ENCODE results near the gene THTPA. TPM values are rescaled to one million over a fixed set of nuclear protein-coding genes. Genes with fewer than 3 reads are reported as not detected.

Gene THTPA
- total and polyA plus RNA-seq, 2 of the 13 experiments (the other 11 are each of a cell fraction or from before 2014, with no cell fraction given), result 7.4 to 8.7 TPM

DNA sequence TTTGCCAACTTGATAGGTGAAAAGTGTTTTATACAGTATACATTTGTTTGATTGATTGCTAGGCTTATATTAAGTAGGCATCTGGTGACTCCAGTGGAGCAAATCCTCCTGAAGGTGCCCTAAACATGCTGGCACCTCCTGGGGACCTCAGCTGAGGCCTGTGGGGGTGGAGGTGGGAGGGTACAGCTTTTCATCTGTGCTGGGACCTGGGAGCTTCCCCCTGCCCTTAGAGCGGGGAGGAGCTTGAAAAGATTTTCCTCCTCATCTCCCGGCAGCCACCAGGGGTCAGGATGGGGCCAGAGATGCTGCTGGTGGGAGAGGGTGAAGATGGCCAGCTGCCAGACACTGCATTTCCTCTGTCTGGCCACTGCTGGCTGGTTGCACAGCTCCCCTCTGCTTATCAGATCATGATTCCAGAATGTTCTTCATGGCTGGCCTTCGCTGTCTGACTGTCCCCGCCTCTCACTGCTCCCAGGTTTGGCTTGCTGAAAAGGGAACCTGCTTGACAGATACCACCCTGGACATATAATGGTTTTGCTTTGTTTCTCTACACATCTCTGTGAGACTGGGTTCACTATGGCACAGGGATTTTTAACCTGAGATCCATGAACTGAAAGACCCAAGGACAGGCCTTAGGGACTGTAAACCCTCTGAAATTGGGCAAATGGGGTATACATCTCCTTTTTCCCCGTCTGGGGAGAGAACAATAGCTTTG lies 33.0 kb downstream of the THTPA start (continued):
- TF ChIP-seq, protein P1, sequence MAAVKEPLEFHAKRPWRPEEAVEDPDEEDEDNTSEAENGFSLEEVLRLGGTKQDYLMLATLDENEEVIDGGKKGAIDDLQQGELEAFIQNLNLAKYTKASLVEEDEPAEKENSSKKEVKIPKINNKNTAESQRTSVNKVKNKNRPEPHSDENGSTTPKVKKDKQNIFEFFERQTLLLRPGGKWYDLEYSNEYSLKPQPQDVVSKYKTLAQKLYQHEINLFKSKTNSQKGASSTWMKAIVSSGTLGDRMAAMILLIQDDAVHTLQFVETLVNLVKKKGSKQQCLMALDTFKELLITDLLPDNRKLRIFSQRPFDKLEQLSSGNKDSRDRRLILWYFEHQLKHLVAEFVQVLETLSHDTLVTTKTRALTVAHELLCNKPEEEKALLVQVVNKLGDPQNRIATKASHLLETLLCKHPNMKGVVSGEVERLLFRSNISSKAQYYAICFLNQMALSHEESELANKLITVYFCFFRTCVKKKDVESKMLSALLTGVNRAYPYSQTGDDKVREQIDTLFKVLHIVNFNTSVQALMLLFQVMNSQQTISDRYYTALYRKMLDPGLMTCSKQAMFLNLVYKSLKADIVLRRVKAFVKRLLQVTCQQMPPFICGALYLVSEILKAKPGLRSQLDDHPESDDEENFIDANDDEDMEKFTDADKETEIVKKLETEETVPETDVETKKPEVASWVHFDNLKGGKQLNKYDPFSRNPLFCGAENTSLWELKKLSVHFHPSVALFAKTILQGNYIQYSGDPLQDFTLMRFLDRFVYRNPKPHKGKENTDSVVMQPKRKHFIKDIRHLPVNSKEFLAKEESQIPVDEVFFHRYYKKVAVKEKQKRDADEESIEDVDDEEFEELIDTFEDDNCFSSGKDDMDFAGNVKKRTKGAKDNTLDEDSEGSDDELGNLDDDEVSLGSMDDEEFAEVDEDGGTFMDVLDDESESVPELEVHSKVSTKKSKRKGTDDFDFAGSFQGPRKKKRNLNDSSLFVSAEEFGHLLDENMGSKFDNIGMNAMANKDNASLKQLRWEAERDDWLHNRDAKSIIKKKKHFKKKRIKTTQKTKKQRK (IDR thresholded peaks at IDR 0.05; ENCODE audit: low read length), result no peak
- TF ChIP-seq BRD4 (CRISPR knock-in tag; IDR thresholded peaks at IDR 0.05) (no peak; the same call in 1 of the 2 replicates), KDM3A (CRISPR knock-in tag; IDR thresholded peaks at IDR 0.05; ENCODE audit: low read depth) (peak; percentile 99), ETS1 (CRISPR knock-in tag; IDR thresholded peaks at IDR 0.05) (peak; percentile 77; the same call in 1 of the 2 replicates), PITX1 (CRISPR knock-in tag; IDR thresholded peaks at IDR 0.05) (peak; percentile 94), NFE2L1 (CRISPR knock-in tag; IDR thresholded peaks at IDR 0.05; ENCODE audit: borderline replicate concordance) (no peak), FLYWCH1 (CRISPR knock-in tag; IDR thresholded peaks at IDR 0.05) (no peak), ZNF263 (CRISPR knock-in tag; IDR thresholded peaks at IDR 0.05) (peak; percentile 95), ATF7 (IDR thresholded peaks at IDR 0.05) (no peak), ATF7 (CRISPR knock-in tag; IDR thresholded peaks at IDR 0.05) (peak; percentile 90), HOMEZ (CRISPR knock-in tag; IDR thresholded peaks at IDR 0.05; ENCODE audit: low read depth) (peak; percentile 96), DNMT1 (CRISPR knock-in tag; IDR thresholded peaks at IDR 0.05) (peak; percentile 99), ZNF598 (CRISPR knock-in tag; IDR thresholded peaks at IDR 0.05; ENCODE audit: borderline replicate concordance) (peak; percentile 95), ZNF749 (CRISPR knock-in tag; IDR thresholded peaks at IDR 0.05; ENCODE audit: borderline replicate concordance) (peak; percentile 94; the same call in 1 of the 2 replicates)
- TF ChIP-seq, protein P2, sequence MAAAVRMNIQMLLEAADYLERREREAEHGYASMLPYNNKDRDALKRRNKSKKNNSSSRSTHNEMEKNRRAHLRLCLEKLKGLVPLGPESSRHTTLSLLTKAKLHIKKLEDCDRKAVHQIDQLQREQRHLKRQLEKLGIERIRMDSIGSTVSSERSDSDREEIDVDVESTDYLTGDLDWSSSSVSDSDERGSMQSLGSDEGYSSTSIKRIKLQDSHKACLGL (CRISPR knock-in tag; IDR thresholded peaks at IDR 0.05), result peak; percentile 58
- TF ChIP-seq, protein P3, sequence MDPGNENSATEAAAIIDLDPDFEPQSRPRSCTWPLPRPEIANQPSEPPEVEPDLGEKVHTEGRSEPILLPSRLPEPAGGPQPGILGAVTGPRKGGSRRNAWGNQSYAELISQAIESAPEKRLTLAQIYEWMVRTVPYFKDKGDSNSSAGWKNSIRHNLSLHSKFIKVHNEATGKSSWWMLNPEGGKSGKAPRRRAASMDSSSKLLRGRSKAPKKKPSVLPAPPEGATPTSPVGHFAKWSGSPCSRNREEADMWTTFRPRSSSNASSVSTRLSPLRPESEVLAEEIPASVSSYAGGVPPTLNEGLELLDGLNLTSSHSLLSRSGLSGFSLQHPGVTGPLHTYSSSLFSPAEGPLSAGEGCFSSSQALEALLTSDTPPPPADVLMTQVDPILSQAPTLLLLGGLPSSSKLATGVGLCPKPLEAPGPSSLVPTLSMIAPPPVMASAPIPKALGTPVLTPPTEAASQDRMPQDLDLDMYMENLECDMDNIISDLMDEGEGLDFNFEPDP (CRISPR knock-in tag; conservative IDR thresholded peaks at IDR 0.05), result 0 out of 2 replicates have a peak, but pooled peaks have one; percentile 79
- TF ChIP-seq, protein P4, sequence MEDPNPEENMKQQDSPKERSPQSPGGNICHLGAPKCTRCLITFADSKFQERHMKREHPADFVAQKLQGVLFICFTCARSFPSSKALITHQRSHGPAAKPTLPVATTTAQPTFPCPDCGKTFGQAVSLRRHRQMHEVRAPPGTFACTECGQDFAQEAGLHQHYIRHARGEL (CRISPR knock-in tag; IDR thresholded peaks at IDR 0.05), result no peak

Measured in HepG2 (cell line).